Uterus (tissue), 2 donors: ENCODE results near the gene ETHE1.

Source experiments
- CTCF ChIP-seq, 4 experiments: fragments of 200-600 bp in 2 of 4; fragments of 450-650 bp in 2 of 4; sonication (generic) in 2 of 4; IDR thresholded peaks; one replicate each; pipeline ENCODE4 v1.5.1; 2016 to 2019; ENCODE audit warnings: antibody characterized with exemption in 4 of 4, mild to moderate bottlenecking in 2 of 4, moderate library complexity in 1 of 4
- POLR2A ChIP-seq, 2 donors: fragments of 450-650 bp; IDR thresholded peaks; one replicate each; pipeline ENCODE4 v1.6.1; 2016; ENCODE audit warnings: antibody characterized with exemption in 2 of 2, mild to moderate bottlenecking in 1 of 2, moderate library complexity in 1 of 2

DNA sequence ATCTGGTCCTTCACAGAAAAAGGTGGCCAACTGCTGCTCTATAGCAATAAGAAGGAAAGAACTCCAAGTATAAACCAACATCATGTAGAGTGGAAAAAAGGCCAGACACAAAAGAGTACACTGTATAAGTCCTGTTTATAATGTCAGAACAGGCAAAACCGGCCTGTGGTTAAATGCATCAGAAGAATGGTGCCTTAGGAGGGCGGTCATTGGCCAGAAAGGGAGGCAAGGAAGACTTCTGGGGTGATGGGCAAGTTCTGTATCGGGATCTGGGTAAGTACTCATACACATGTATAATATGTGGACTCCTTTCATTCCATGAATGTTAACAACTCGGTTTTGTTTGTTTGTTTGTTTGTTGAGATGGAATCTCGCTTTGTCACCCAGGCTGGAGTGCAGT, 4.1 kb downstream of the ETHE1 start:
- TF ChIP-seq CTCF (IDR thresholded peaks at IDR 0.05) (no peak), POLR2A (IDR thresholded peaks at IDR 0.05) (no peak)
